Left colon (tissue), 2 donors: Measurements from ENCODE around the gene TMEM223. TPM values are rescaled to one million over a fixed set of nuclear protein-coding genes. Genes with fewer than 3 reads are reported as not detected.
A peak's percentile ranks its signal among the peaks of the same experiment; 100 is the strongest.
"Not testable (repeated sequence)": the region's sequence is repeated elsewhere in the genome, so short reads cannot be mapped to it uniquely, and the experiment has no call there.

Experiments
- ATAC-seq: fragments of 200-7000 bp; cut with Tn5 transposase; one replicate; pipeline ENCODE4 v1.9.1; 2020; ENCODE audit warnings: mild to moderate bottlenecking, moderate library complexity
- DNase-seq, 2 donors: peaks; one replicate each; pipeline ENCODE4 v3.0.0-alpha.2; 2020
- intact Hi-C, 2 donors: fragments of 100-400 bp; cut with DNase I in 1 of 2; cut with micrococcal nuclease in 1 of 2; formaldehyde crosslinking; loops; one replicate each; pipeline versions ENCODE4 v1.11.2 to v1.14.0; 2022; cut with DNase I, micrococcal nuclease
- microRNA-seq, 2 donors: library from miRNA; unstranded; fragments of <30 nt; microRNA quantifications; one replicate each; pipeline versions ENCODE4 v1.1.0 to v1.2.0, GENCODE V29; 2020
- total RNA-seq, 2 donors: library from RNA; stranded (reverse); fragmentation: NEBNext Ultra II Directional; extraction: Animal tissue kit (Norgen Biotek cat#: 25700); gene quantifications; one replicate each; pipeline ENCODE4 v1.2.1, GENCODE V29; 2021
- donor health status: DM: no; HTN: no; CAD: no.
- donor health status: DM: yes; HTN: yes; CAD: no.

The TMEM223 gene
- total RNA-seq, 2 donors from 2014 or later = 18.5 to 22.6 TPM

- DNase-seq (peak in 1 of 2 donors; percentile 34), ATAC-seq (peak; percentile 11)
- intact Hi-C loops = no loop called here
Observed at GRCh38 chr11:62770778-62771143, 21.0 kb downstream of the TMEM223 start.

GRCh38 chr11:62760867-62761227 lies 31.0 kb downstream of the TMEM223 start:
- ATAC-seq, intact Hi-C loops: not testable (repeated sequence)

DNA sequence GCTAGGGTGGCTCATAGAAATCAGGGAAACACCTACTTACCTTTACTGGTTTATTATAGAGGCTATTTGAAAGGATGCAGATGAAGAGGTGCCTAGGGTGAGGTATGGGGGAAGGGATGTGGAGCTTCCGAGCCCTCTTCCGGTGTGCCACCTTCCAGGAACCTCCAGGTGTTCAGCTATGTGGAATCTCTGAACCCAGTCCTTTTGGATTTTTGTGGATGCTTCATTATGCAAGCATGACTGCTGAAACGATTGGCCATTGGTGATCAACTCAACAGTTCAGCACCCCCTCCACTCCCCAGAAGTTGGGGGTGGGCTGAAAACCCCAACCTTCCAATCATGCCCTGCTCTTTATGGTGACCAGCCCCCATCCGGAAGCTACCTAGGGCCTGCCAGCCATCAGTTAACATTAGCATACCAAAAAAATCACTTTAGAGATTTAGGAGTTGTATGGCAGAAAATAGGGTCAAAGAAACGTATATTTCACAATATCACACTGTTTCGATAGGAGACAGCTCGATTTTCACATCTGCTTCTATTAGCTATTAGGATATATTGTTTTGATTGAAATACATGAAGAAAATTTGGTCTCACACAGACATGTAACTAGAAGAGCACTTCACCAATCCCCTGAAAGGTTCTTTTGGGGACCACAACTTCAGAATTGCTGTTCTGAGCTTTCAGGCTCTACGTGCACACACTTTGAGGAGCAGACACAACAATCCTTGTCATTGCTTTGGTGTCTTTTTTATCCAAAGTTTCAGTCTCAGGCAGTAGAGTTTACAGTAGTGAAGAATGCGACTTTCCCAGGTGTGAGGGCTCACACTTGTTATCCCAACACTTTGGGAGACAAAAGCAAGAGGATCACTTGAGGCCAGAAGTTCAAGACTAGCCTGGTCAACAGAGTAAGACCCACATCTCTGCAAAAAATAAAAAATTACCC lies 33.7 kb downstream of the TMEM223 start:
- intact Hi-C loops = no loop called here
- DNase-seq (no peak), ATAC-seq (no peak)

More at GRCh38 chr11:62760867-62761227, 31.0 kb downstream of the TMEM223 start:
- peak in 1 of 2 donors; percentile 35 for DNase-seq

GRCh38 chr11:62755086-62755615 lies 36.7 kb downstream of the TMEM223 start:
- intact Hi-C loops = no loop called here
- ATAC-seq (no peak), DNase-seq (no peak)

DNA sequence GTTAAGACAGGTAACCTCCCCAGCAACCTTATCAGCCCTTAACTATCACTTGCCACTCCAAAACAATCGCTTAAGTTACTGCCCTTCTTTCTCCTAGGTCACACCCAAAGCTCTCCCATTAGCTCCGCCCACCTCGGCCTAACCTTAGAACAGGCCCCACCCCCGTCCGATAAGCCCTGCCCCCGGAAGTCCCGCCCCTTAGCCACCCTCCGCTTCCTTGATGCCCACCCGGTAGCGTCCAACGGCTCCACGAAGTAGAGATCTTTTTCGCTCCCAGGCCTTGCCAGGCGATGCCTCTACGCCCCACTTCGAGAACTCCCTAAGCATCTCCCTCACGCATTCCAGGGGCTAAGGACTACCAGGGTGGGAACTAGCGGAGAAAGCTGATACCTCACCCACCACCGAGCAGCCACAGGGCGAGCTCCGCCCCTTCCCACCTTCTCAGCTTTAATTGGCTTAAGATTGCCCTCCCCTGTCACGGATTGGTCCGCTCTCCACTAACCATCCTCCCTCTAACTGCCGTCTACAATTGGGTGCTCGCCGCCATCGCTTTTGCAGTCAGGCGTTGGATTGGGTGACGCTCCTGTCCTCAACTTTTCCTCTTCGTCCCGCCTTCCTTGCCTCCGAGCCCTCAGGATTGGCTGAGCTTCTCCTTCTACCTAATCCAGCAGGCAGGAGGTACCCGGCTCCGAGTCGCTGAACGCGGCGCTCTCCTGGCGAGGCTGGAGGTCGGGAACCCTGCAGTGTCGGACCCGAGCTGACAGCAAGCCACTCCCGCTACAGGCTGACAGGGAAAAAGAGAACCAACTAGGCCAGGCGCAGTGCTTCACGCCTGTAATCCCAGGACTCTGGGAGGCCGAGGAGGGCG lies 37.8 kb downstream of the TMEM223 start, which contains the start of gene ZBTB3:
ZBTB3 (minus strand) TSS at position 425 of the 868 bp plus-strand sequence. CDS start 496 bp downstream, outside the sequence.
- ATAC-seq (peak; percentile 91), DNase-seq (peak; percentile 98 to 99)
- intact Hi-C loops = no loop called here

DNA sequence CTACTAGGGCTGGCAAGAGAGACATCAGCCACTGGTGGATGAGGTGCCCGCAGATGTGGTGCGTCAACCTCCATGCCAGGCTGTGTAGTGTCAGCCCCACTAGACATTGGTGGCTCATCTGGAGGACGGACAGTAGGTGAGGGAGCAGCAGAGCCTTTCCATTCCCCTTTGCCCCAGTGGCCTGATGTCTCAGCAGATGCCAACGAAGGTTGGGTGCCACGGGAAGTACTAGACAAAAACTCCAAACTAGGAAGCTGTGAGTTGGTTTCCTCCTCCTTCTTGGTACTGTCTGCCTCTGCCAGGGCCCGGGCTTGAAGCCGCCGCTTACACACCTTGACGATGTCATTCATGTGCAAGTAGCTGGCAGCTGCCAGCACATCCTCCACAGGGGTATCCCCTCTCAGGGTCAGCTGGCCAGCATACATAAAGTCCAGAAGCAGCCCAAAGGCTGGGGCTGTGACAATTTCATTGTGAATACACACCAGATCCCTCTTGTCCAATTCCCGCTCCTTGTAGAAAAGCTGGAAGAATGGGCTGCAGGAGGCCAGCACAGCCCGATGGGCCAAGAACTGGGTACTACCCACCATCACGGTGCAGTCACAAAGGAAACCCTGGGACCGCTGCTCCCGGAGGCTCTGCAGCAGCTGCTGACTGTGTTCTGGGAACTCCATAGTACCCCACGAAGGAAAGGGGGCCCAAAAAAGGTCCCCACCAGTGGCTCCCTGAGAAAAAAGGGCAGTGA lies 38.6 kb downstream of the TMEM223 start:
- DNase-seq (peak in 1 of 2 donors; percentile 30), ATAC-seq (no peak)
- intact Hi-C loops = no loop called here

GRCh38 chr11:62752177-62752785 lies 39.5 kb downstream of the TMEM223 start:
- intact Hi-C loops = no loop called here
- ATAC-seq (no peak), DNase-seq (no peak)

DNA sequence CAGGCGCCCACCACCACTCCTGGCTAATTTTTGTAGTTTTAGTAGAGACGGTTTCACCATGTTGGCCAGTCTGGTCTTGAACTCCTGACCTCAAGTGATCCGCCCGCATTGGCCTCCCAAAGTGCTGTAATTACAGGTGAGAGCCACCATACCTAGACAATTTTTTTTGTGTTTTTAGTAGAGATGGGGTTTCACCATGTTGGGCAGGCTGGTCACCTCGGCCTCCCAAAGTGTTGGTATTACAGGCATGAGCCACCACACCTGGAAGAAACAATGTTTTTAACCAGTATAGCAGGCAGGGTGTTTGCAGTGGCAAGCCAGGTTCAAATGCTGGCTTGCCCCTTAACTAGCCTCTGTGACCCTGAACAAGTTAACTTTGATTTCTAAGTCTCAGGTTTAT lies 41.9 kb downstream of the TMEM223 start:
- intact Hi-C loops, ATAC-seq, DNase-seq: not testable (repeated sequence)

DNA sequence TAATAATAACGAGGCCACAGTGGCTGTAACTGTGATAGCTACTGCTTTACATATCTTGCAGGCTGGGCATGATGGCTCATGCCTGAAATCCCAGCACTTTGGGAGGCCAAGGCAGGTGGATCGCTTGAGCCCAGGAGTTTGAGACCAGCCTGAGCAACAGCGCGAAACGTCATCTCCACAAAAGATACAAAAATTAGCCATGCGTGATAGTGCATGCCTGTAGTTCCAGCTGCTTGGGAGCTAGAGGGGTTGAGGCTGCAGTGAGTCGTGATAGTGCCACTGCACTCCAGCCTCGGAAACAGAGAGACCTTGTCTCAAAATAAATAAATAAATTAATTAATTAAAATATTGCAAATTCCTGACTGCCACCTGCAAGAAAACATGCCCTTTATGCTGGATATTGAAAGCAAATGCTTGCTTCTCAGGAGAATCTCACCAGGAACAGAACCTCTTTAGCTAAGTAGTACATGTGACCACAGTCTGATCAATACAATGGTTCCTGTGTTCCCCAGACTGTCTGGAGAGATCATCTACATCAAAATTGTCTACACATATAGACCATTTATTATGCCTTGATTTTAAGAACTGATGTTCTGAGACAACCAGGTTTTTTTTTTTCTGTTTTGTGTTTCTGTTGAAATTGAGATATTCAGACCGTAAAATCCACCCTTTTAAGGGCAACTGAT lies 44.2 kb downstream of the TMEM223 start:
- ATAC-seq (no peak), DNase-seq (no peak)

More for the DNA sequence above, 44.2 kb downstream of the TMEM223 start:
- intact Hi-C loops = no loop called here

Small RNA genes lying within 50 kb of the gene (microRNA-seq; reads per million reads assigned to microRNA genes)
- 0 to 1.4 reads per million in 2 donors for gene MIR6514
- 0 reads per million in 2 donors for gene MIR6748

Other genes starting within 250 kb of the TMEM223 start
- gene AHNAK, start 245.2 kb downstream of the TMEM223 start, total RNA-seq = 100 to 1,000 TPM; 629 to 631 TPM
- gene EEF1G, start 218.1 kb downstream of the TMEM223 start, total RNA-seq = 1,000 to 10,000 TPM; 1,192 to 1,207 TPM
- gene TUT1, start 200.5 kb downstream of the TMEM223 start, total RNA-seq = 10 to 100 TPM; 14.0 to 14.7 TPM
- gene MTA2, start 190.1 kb downstream of the TMEM223 start, total RNA-seq = 10 to 100 TPM; 84.5 to 96.6 TPM
- 10 to 100 TPM; 45.4 to 57.9 TPM for gene EML3, start 179.2 kb downstream of the TMEM223 start, total RNA-seq
- 1 to 10 TPM; 2.0 to 3.2 TPM for gene ROM1, start 178.7 kb downstream of the TMEM223 start, total RNA-seq
- gene B3GAT3, start 170.0 kb downstream of the TMEM223 start, total RNA-seq = 10 to 100 TPM; 27.0 to 28.8 TPM
- gene GANAB, start 145.4 kb downstream of the TMEM223 start, total RNA-seq = 100 to 1,000 TPM; 214 to 270 TPM
- gene INTS5, start 138.7 kb downstream of the TMEM223 start, total RNA-seq = 10 to 100 TPM; 16.6 to 17.1 TPM
- gene C11orf98, start 126.8 kb downstream of the TMEM223 start, total RNA-seq = 10 to 100 TPM; 53.9 to 65.0 TPM
- gene CSKMT, start 126.7 kb downstream of the TMEM223 start, total RNA-seq = 10 to 100 TPM; 14.0 to 15.1 TPM
- 10 to 100 TPM; 13.2 to 13.3 TPM for gene UQCC3, start 120.3 kb downstream of the TMEM223 start, total RNA-seq
- gene LBHD1, start 119.7 kb downstream of the TMEM223 start, total RNA-seq = 10 to 100 TPM in 1 of 2 donors, 1 to 10 TPM in 1; 6.5 to 12.8 TPM
- 10 to 100 TPM; 66.9 to 88.9 TPM for gene UBXN1, start 112.9 kb downstream of the TMEM223 start, total RNA-seq
- 1 to 10 TPM; 2.2 to 3.6 TPM for gene LRRN4CL, start 102.5 kb downstream of the TMEM223 start, total RNA-seq
- 10 to 100 TPM; 38.8 to 53.2 TPM for gene BSCL2, start 84.6 kb downstream of the TMEM223 start, total RNA-seq
- under 1 TPM in 1 of 2 donors, not detected in 1; 0.81 TPM for gene GNG3, start 84.3 kb downstream of the TMEM223 start, total RNA-seq
- gene HNRNPUL2, start 64.5 kb downstream of the TMEM223 start, total RNA-seq = 10 to 100 TPM; 47.5 to 54.2 TPM
- 10 to 100 TPM; 27.3 to 34.9 TPM for gene TTC9C, start 63.5 kb downstream of the TMEM223 start, total RNA-seq
- gene ZBTB3, start 37.8 kb downstream of the TMEM223 start, total RNA-seq = 10 to 100 TPM; 11.5 to 14.5 TPM
- 10 to 100 TPM; 39.9 to 42.1 TPM for gene POLR2G, start 30.4 kb downstream of the TMEM223 start, total RNA-seq
- gene TAF6L, start 20.6 kb downstream of the TMEM223 start, total RNA-seq = 10 to 100 TPM; 16.9 to 18.3 TPM
- gene TMEM179B, start 4.6 kb downstream of the TMEM223 start, total RNA-seq = 10 to 100 TPM; 50.9 to 58.2 TPM
- gene NXF1, start 13.4 kb upstream of the TMEM223 start, total RNA-seq = 10 to 100 TPM; 50.4 to 51.0 TPM
- 10 to 100 TPM; 37.7 to 39.6 TPM for gene STX5, start 40.0 kb upstream of the TMEM223 start, total RNA-seq
- gene TEX54, start 40.8 kb upstream of the TMEM223 start, total RNA-seq = not detected
- gene WDR74, start 47.6 kb upstream of the TMEM223 start, total RNA-seq = 10 to 100 TPM; 31.3 to 38.9 TPM
- gene SLC3A2, start 88.9 kb upstream of the TMEM223 start, total RNA-seq = 100 to 1,000 TPM in 1 of 2 donors, 10 to 100 TPM in 1; 98.8 to 107 TPM
- under 1 TPM; 0.84 to 0.98 TPM for gene CHRM1, start 129.4 kb upstream of the TMEM223 start, total RNA-seq
- not detected for gene SLC22A6, start 193.0 kb upstream of the TMEM223 start, total RNA-seq
- gene SLC22A8, start 223.8 kb upstream of the TMEM223 start, total RNA-seq = not detected